SK-N-SH (cell line): Measurements from ENCODE around the gene NR1I2. TPM values are rescaled to one million over a fixed set of nuclear protein-coding genes. Genes with fewer than 3 reads are reported as not detected.

ENCODE experiments used
- CTCF ChIA-PET: fragments of 300-600, 350-600 bp; formaldehyde crosslinking; extraction: SDS; loops from one replicate; lab custom pipeline; 2021; lab: Yijun Ruan, JAX
- POLR2A ChIA-PET: fragments of 350-600 bp; sonication (Branson Sonifier 250); formaldehyde crosslinking; extraction: SDS; loops from one replicate; lab custom pipeline; 2020; ENCODE audit warnings: antibody characterized with exemption, inconsistent platforms; lab: Yijun Ruan, JAX
- DNase-seq: peaks from one replicate; pipeline ENCODE4 v3.0.0; 2012
- H2AFZ ChIP-seq: fragments of 200-600 bp; sonication (generic); 2 replicates; pipeline ENCODE4 v1.8.1; 2016; ENCODE audit warnings: antibody characterized with exemption, mild to moderate bottlenecking, low read depth
- H3F3A ChIP-seq: fragments of 200-600 bp; sonication (generic); replicated peaks from 2 replicates; pipeline ENCODE3; 2016; ENCODE audit warnings: antibody characterized with exemption, mild to moderate bottlenecking; ENCODE audit not compliant: insufficient read depth
- H3K27ac ChIP-seq, 2 experiments: fragments of 200-500 bp in 1 of 2; fragments of 200-600 bp in 1 of 2; sonication (Bioruptor generic) in 1 of 2; sonication (generic), shearing (Covaris generic) in 1 of 2; 2 replicates each; pipeline versions ENCODE4 v1.5.1 to v1.6.1; 2014 to 2016; ENCODE audit warnings: low read depth in 2 of 2, inconsistent platforms in 1 of 2, low read length in 1 of 2, mild to moderate bottlenecking in 1 of 2, mixed read lengths in 1 of 2
- H3K27me3 ChIP-seq: fragments of 200-600 bp; sonication (generic), shearing (Covaris generic); 2 replicates; pipeline ENCODE4 v1.6.1; 2016; ENCODE audit warnings: mixed run types; ENCODE audit not compliant: insufficient read depth
- H3K36me3 ChIP-seq, 2 experiments: fragments of 200-500 bp in 1 of 2; fragments of 200-600 bp in 1 of 2; sonication (Bioruptor generic) in 1 of 2; sonication (generic) in 1 of 2; replicated peaks in 1 of 2; 2 replicates each; pipeline versions ENCODE3 to v1.5.1; 2014 to 2016; ENCODE audit warnings: low read length in 1 of 2, mild to moderate bottlenecking in 1 of 2; ENCODE audit not compliant: insufficient read depth in 2 of 2, control insufficient read depth in 1 of 2
- H3K4me1 ChIP-seq, 2 experiments: fragments of 200-500 bp in 1 of 2; fragments of 200-600 bp in 1 of 2; sonication (Bioruptor generic) in 1 of 2; sonication (generic), shearing (Covaris generic) in 1 of 2; 2 replicates each; pipeline versions ENCODE4 v1.5.1 to v1.6.1; 2014 to 2016; ENCODE audit warnings: low read depth in 1 of 2, low read length in 1 of 2, mixed run types in 1 of 2; ENCODE audit not compliant: insufficient read depth in 2 of 2, control insufficient read depth in 1 of 2
- H3K4me2 ChIP-seq: fragments of 200-600 bp; sonication (generic), shearing (Covaris generic); 2 replicates; pipeline ENCODE4 v1.6.1; 2017; ENCODE audit warnings: mixed run types
- H3K4me3 ChIP-seq, 2 experiments: fragments of 200-500 bp in 1 of 2; fragments of 200-600 bp in 1 of 2; sonication (Bioruptor generic) in 1 of 2; sonication (generic), shearing (Covaris generic) in 1 of 2; 2 replicates each; pipeline versions ENCODE4 v1.5.1 to v1.8.1; 2014 to 2016; ENCODE audit warnings: low read depth in 2 of 2, inconsistent platforms in 1 of 2, low read length in 1 of 2, mild to moderate bottlenecking in 1 of 2, mixed read lengths in 1 of 2, moderate library complexity in 1 of 2
- H3K79me2 ChIP-seq: fragments of 200-600 bp; sonication (generic); 2 replicates; pipeline ENCODE4 v1.8.1; 2017; ENCODE audit warnings: mild to moderate bottlenecking; ENCODE audit not compliant: insufficient read depth
- H3K9ac ChIP-seq: fragments of 200-600 bp; sonication (generic); 2 replicates; pipeline ENCODE4 v1.6.1; 2017; ENCODE audit warnings: mixed run types
- H3K9me2 ChIP-seq: fragments of 200-600 bp; sonication (generic); 2 replicates; pipeline ENCODE4 v1.6.1; 2017; ENCODE audit warnings: mixed run types
- H3K9me3 ChIP-seq: fragments of 200-600 bp; sonication (generic); 2 replicates; pipeline ENCODE4 v1.6.1; 2017; ENCODE audit warnings: mixed run types, mild to moderate bottlenecking, moderate library complexity
- H4K20me1 ChIP-seq: fragments of 200-600 bp; sonication (generic); 2 replicates; pipeline ENCODE4 v1.6.1; 2017; ENCODE audit warnings: mild to moderate bottlenecking, mixed run types; ENCODE audit not compliant: insufficient read depth
- CHD2 ChIP-seq: fragments of 150-350 bp; IDR thresholded peaks from 2 replicates; pipeline ENCODE4 v1.6.1; 2018; ENCODE audit warnings: low read length; ENCODE audit not compliant: partially characterized antibody
- EP300 ChIP-seq, 2 experiments: IDR thresholded peaks; 2 replicates each; pipeline versions ENCODE4 v1.4.0 to v1.6.1; 2012; ENCODE audit warnings: borderline replicate concordance in 1 of 2, low read depth in 1 of 2, low read length in 1 of 2
- EZH2phosphoT487 ChIP-seq: fragments of 200-600 bp; sonication (generic); IDR thresholded peaks from 2 replicates; pipeline ENCODE4 v1.6.1; 2017; ENCODE audit warnings: low read depth, mixed run types, mild to moderate bottlenecking, antibody characterized with exemption, moderate library complexity, borderline replicate concordance
- FOXJ3 ChIP-seq: sonication (generic); formaldehyde crosslinking; IDR thresholded peaks from 2 replicates; pipeline ENCODE4 v1.5.1; 2020; ENCODE audit warnings: mild to moderate bottlenecking, missing genetic modification reagents
- GABPA ChIP-seq: IDR thresholded peaks from 2 replicates; pipeline ENCODE4 v1.4.0; 2012; ENCODE audit warnings: low read depth, mild to moderate bottlenecking
- MAX ChIP-seq: IDR thresholded peaks from 2 replicates; pipeline ENCODE4 v1.4.0; 2012; ENCODE audit warnings: low read depth
- MEF2A ChIP-seq: IDR thresholded peaks from 2 replicates; pipeline ENCODE4 v1.4.0; 2012; ENCODE audit warnings: low read depth, borderline replicate concordance
- MXI1 ChIP-seq: IDR thresholded peaks from 2 replicates; pipeline ENCODE4 v1.6.1; 2012; ENCODE audit warnings: mild to moderate bottlenecking, low read depth, low read length, improper control_type of control experiment
- NFIC ChIP-seq: IDR thresholded peaks from 2 replicates; pipeline ENCODE4 v1.4.0; 2012; ENCODE audit warnings: borderline replicate concordance
- NRF1 ChIP-seq: IDR thresholded peaks from 2 replicates; pipeline ENCODE4 v1.6.1; 2012; ENCODE audit warnings: low read depth, mild to moderate bottlenecking, low read length
- RAD21 ChIP-seq: IDR thresholded peaks from 2 replicates; pipeline ENCODE4 v1.6.1; 2012; ENCODE audit warnings: mild to moderate bottlenecking, low read length
- RCOR1 ChIP-seq: fragments of 150-350 bp; IDR thresholded peaks from 2 replicates; pipeline ENCODE4 v1.6.1; 2017; ENCODE audit warnings: antibody characterized with exemption, low read length
- RFX5 ChIP-seq: IDR thresholded peaks from 2 replicates; pipeline ENCODE4 v1.6.1; 2012; ENCODE audit warnings: mild to moderate bottlenecking, improper control_type of control experiment, low read length
- SIN3A ChIP-seq: IDR thresholded peaks from 2 replicates; pipeline ENCODE4 v1.6.1; 2012; ENCODE audit warnings: low read depth, mild to moderate bottlenecking, low read length, moderate library complexity, borderline replicate concordance
- SMC3 ChIP-seq: IDR thresholded peaks from 2 replicates; pipeline ENCODE4 v1.6.1; 2012; ENCODE audit warnings: low read depth, low read length, improper control_type of control experiment
- TAF1 ChIP-seq: IDR thresholded peaks from 2 replicates; pipeline ENCODE4 v1.6.1; 2012; ENCODE audit warnings: low read depth, mild to moderate bottlenecking, low read length, moderate library complexity, borderline replicate concordance
- YY1 ChIP-seq: IDR thresholded peaks from 2 replicates; pipeline ENCODE4 v1.4.0; 2012; ENCODE audit warnings: low read depth, mild to moderate bottlenecking
- WGBS: methylation state at CpG from one replicate; pipeline ENCODE4 v1.1.6; 2017; ENCODE audit warnings: low lambda C conversion rate; 5-methylcytosine and 5-hydroxymethylcytosine counted together
- polyA plus RNA-seq, 3 experiments: library from polyadenylated mRNA; depleted of rRNA; stranded (reverse); fragments of >200 nt; gene quantifications; 2 replicates each; pipeline ENCODE4 v1.2.3, GENCODE V29; 2012

The NR1I2 gene
- polyA plus RNA-seq, 1 of the 3 experiments (the other 2 are of a cell fraction): 0.03 TPM

- no peak overlapping the region for H3K4me2 ChIP-seq
- no peak overlapping the region for H2AFZ ChIP-seq
- no peak for TF ChIP-seq MAX
- TF ChIP-seq MXI1: no peak
- no peak for TF ChIP-seq NFIC
- TF ChIP-seq TAF1: no peak
- H4K20me1 ChIP-seq: no peaks in the 10 kb centered on the region
- H3K4me1 ChIP-seq: no peaks in the 10 kb centered on the region
- POLR2A ChIA-PET: no interaction called here
- H3K9ac ChIP-seq: no peak overlapping the region
- H3K36me3 ChIP-seq: no peaks in the 10 kb centered on the region
- 60% methylated on average over 7 of the region's 7 CpGs for WGBS
- H3K79me2 ChIP-seq: no peaks in the 10 kb centered on the region
- CTCF ChIA-PET: no interaction called here
- no peaks in the 10 kb centered on the region for H3K27me3 ChIP-seq
- H3K27ac ChIP-seq: no peak overlapping the region
- no peak overlapping the region for H3K4me3 ChIP-seq
- no peaks in the 10 kb centered on the region for H3F3A ChIP-seq
- no peak for DNase-seq
- no peaks in the 10 kb centered on the region for H3K9me3 ChIP-seq
- no peaks in the 10 kb centered on the region for H3K9me2 ChIP-seq
Observed at GRCh38 chr3:119783883-119784282, 2.0 kb downstream of the NR1I2 start.

GRCh38 chr3:119786409-119786808, 4.5 kb downstream of the NR1I2 start:
- H3K9me2 ChIP-seq: no peaks in the 10 kb centered on the region
- no peak for DNase-seq
- H3K9ac ChIP-seq: no peak overlapping the region
- no peak overlapping the region for H3K27ac ChIP-seq
- POLR2A ChIA-PET: no interaction called here
- WGBS: 71% methylated on average over 2 of the region's 2 CpGs
- no peaks in the 10 kb centered on the region for H3F3A ChIP-seq
- no peaks in the 10 kb centered on the region for H3K27me3 ChIP-seq
- no peak overlapping the region for H2AFZ ChIP-seq
- H3K79me2 ChIP-seq: no peaks in the 10 kb centered on the region
- CTCF ChIA-PET: interaction anchor here (0.9 kb wide), 1 partner anchor 44 kb away, joined by 3 read pairs; no protein-coding TSS in a partner anchor
- no peaks in the 10 kb centered on the region for H4K20me1 ChIP-seq
- no peak overlapping the region for H3K4me3 ChIP-seq
- H3K4me2 ChIP-seq: no peak overlapping the region
- no peaks in the 10 kb centered on the region for H3K9me3 ChIP-seq
- TF ChIP-seq SIN3A (no peak), GABPA (no peak), CHD2 (no peak), FOXJ3 (CRISPR knock-in tag) (no peak)
- no peaks in the 10 kb centered on the region for H3K36me3 ChIP-seq
- no peaks in the 10 kb centered on the region for H3K4me1 ChIP-seq

GRCh38 chr3:119790369-119790768, 8.5 kb downstream of the NR1I2 start:
- no peak overlapping the region for H3K4me3 ChIP-seq
- no peaks in the 10 kb centered on the region for H4K20me1 ChIP-seq
- no peak overlapping the region for H3K4me2 ChIP-seq
- no peaks in the 10 kb centered on the region for H3K9me2 ChIP-seq
- DNase-seq: no peak
- no peak overlapping the region for H2AFZ ChIP-seq
- H3K27me3 ChIP-seq: no peaks in the 10 kb centered on the region
- TF ChIP-seq CHD2 (no peak), EZH2phosphoT487 (no peak), YY1 (no peak), FOXJ3 (CRISPR knock-in tag) (no peak), NRF1 (no peak), MEF2A (no peak), RAD21 (no peak), EP300 (IDR thresholded peaks at IDR 0.05; ENCODE audit: borderline replicate concordance in 1 of 2, low read depth in 1 of 2, low read length in 1 of 2) (no peak), SMC3 (no peak), RCOR1 (no peak), MXI1 (no peak), RFX5 (no peak)
- ChIA-PET POLR2A (no interaction called here), CTCF (no interaction called here)
- H3K27ac ChIP-seq: no peak overlapping the region
- H3K79me2 ChIP-seq: no peaks in the 10 kb centered on the region
- 63% methylated on average over 3 of the region's 3 CpGs for whole genome bisulfite sequencing
- H3K36me3 ChIP-seq: no peaks in the 10 kb centered on the region
- no peak overlapping the region for H3K9ac ChIP-seq
- H3F3A ChIP-seq: no peaks in the 10 kb centered on the region
- H3K4me1 ChIP-seq: no peaks in the 10 kb centered on the region
- H3K9me3 ChIP-seq: no peaks in the 10 kb centered on the region
